ENCODE data around the gene APOA5. TPM values are rescaled to one million over a fixed set of nuclear protein-coding genes. Genes with fewer than 3 reads are reported as not detected.

APOA5 gene
- total RNA-seq, 4 donors from 2014 or later: not detected

- no peak for DNase-seq (ENCODE audit: low spot score in 2 of 2)
- H3K9me3 ChIP-seq: no peaks in the 10 kb centered on the region
- H3K4me3 ChIP-seq: no peak overlapping the region
- H3K36me3 ChIP-seq: no peaks in the 10 kb centered on the region
- H3K27me3 ChIP-seq: no peaks in the 10 kb centered on the region
- TF ChIP-seq EP300 (IDR thresholded peaks at IDR 0.05): no peak
- no peak for TF ChIP-seq POLR2A (IDR thresholded peaks at IDR 0.05)
- TF ChIP-seq, protein P1, sequence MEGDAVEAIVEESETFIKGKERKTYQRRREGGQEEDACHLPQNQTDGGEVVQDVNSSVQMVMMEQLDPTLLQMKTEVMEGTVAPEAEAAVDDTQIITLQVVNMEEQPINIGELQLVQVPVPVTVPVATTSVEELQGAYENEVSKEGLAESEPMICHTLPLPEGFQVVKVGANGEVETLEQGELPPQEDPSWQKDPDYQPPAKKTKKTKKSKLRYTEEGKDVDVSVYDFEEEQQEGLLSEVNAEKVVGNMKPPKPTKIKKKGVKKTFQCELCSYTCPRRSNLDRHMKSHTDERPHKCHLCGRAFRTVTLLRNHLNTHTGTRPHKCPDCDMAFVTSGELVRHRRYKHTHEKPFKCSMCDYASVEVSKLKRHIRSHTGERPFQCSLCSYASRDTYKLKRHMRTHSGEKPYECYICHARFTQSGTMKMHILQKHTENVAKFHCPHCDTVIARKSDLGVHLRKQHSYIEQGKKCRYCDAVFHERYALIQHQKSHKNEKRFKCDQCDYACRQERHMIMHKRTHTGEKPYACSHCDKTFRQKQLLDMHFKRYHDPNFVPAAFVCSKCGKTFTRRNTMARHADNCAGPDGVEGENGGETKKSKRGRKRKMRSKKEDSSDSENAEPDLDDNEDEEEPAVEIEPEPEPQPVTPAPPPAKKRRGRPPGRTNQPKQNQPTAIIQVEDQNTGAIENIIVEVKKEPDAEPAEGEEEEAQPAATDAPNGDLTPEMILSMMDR (IDR thresholded peaks at IDR 0.05): no peak
- H3K4me1 ChIP-seq: no peaks in the 10 kb centered on the region
- WGBS, 2 donors: 81 to 84% methylated on average over 20 to 22 of the region's 22 CpGs
- no peak overlapping the region for H3K27ac ChIP-seq
Measured at GRCh38 chr11:116825854-116826750, 34.4 kb upstream of the APOA5 start.

GRCh38 chr11:116825434-116825833 is 33.8 kb upstream of the APOA5 start:
- Histone ChIP-seq H3K4me3 (no peak overlapping the region), H3K27me3 (no peaks in the 10 kb centered on the region), H3K4me1 (no peaks in the 10 kb centered on the region), H3K9me3 (no peaks in the 10 kb centered on the region), H3K36me3 (no peaks in the 10 kb centered on the region), H3K27ac (no peak overlapping the region)
- TF ChIP-seq, protein P1 (IDR thresholded peaks at IDR 0.05): no peak
- TF ChIP-seq EP300 (IDR thresholded peaks at IDR 0.05): no peak
- TF ChIP-seq POLR2A (IDR thresholded peaks at IDR 0.05): no peak
- DNase-seq (ENCODE audit: low spot score in 2 of 2): no peak
- 75 to 83% methylated on average over 5 of the region's 5 CpGs for WGBS, 2 donors

GRCh38 chr11:116823031-116823843 is 31.6 kb upstream of the APOA5 start, which contains the start of gene APOA4:
Gene APOA4 (minus strand): TSS chr11:116823304. CDS start chr11:116823191, 113 bp downstream.
- Histone ChIP-seq H3K9me3 (no peaks in the 10 kb centered on the region), H3K4me1 (no peaks in the 10 kb centered on the region), H3K27me3 (no peaks in the 10 kb centered on the region), H3K4me3 (no peak within 1 kb of the TSS), H3K27ac (no peak within 1 kb of the TSS), H3K36me3 (no peaks in the 10 kb centered on the region)
- DNase-seq (ENCODE audit: low spot score in 2 of 2): no peak
- no peak for TF ChIP-seq POLR2A (IDR thresholded peaks at IDR 0.05)
- TF ChIP-seq, protein P1 (IDR thresholded peaks at IDR 0.05): no peak
- no peak for TF ChIP-seq EP300 (IDR thresholded peaks at IDR 0.05)
- 79 to 80% methylated on average over 12 to 16 of the region's 16 CpGs for whole genome bisulfite sequencing, 2 donors

- no peak for DNase-seq (ENCODE audit: low spot score in 2 of 2)
- 74 to 76% methylated on average over 5 of the region's 5 CpGs for WGBS, 2 donors
- no peaks in the 10 kb centered on the region for H3K27me3 ChIP-seq
- no peaks in the 10 kb centered on the region for H3K9me3 ChIP-seq
- H3K36me3 ChIP-seq: no peaks in the 10 kb centered on the region
- no peak overlapping the region for H3K4me3 ChIP-seq
- TF ChIP-seq POLR2A (IDR thresholded peaks at IDR 0.05): no peak
- TF ChIP-seq, protein P1 (IDR thresholded peaks at IDR 0.05): no peak
- TF ChIP-seq EP300 (IDR thresholded peaks at IDR 0.05): no peak
- H3K4me1 ChIP-seq: no peaks in the 10 kb centered on the region
- H3K27ac ChIP-seq: no peak overlapping the region
Measured at GRCh38 chr11:116822575-116822974, 30.9 kb upstream of the APOA5 start.
